ENCODE measurements around the gene UNC119. TPM values are rescaled to one million over a fixed set of nuclear protein-coding genes. Genes with fewer than 3 reads are reported as not detected.

Gene UNC119
- total and polyA plus RNA-seq, 2 experiments from 2014 or later = 39.0 to 78.4 TPM

- TF ChIP-seq ZNF462 (CRISPR knock-in tag; IDR thresholded peaks at IDR 0.05) (no peak), CREB1 (CRISPR knock-in tag; IDR thresholded peaks at IDR 0.05; ENCODE audit: low read depth) (no peak), STAT1 (IDR thresholded peaks at IDR 0.05; ENCODE audit: unreplicated experiment) (no peak), EZH2 (IDR thresholded peaks at IDR 0.05; ENCODE audit: low read depth, unreplicated experiment) (no peak), ZNF331 (CRISPR knock-in tag; IDR thresholded peaks at IDR 0.05; ENCODE audit: low read depth) (no peak), POLR2AphosphoS5 (IDR thresholded peaks at IDR 0.05; ENCODE audit: low read depth) (no peak), JUNB (IDR thresholded peaks at IDR 0.05; ENCODE audit: unreplicated experiment) (no peak)
Observed at GRCh38 chr17:28554565-28554964, 2.1 kb upstream of the UNC119 start (continued).

GRCh38 chr17:28553000-28553505, 629 bp upstream of the UNC119 start:
- DNase-seq (ENCODE audit: low spot score) = no peak
- H3K4me1 Mint-ChIP-seq = peaks cover 20% of the 10 kb centered on the region
- H3K36me3 Mint-ChIP-seq (ENCODE audit: low read depth) = peaks cover 31% of the 10 kb centered on the region
- Histone ChIP-seq H3K4me2 (peak overlapping the region; percentile 94), H3K79me2 (replicated peaks; ENCODE audit: insufficient read depth) (peaks cover 8% of the 10 kb centered on the region), H3K27me3 (ENCODE audit: insufficient read depth) (no peaks in the 10 kb centered on the region), H4K20me1 (replicated peaks; ENCODE audit: insufficient read depth) (no peaks in the 10 kb centered on the region; the same call in 1 of the 2 replicates), H3K4me3 (peak overlapping the region; percentile 92), H3K9me2 (ENCODE audit: insufficient read depth) (no peaks in the 10 kb centered on the region), H3K27ac (ENCODE audit: low read depth) (no peak overlapping the region), H3K4me1 (ENCODE audit: insufficient read depth) (peaks cover 15% of the 10 kb centered on the region; the same call in 1 of the 2 replicates), H3K36me3 (ENCODE audit: insufficient read depth) (peaks cover 21% of the 10 kb centered on the region; the same call in 1 of the 2 replicates), H2AFZ (no peak overlapping the region), H3F3A (replicated peaks; ENCODE audit: low read depth) (no peaks in the 10 kb centered on the region)
- H3K4me3 Mint-ChIP-seq = peak overlapping the region; percentile 91
- no peaks in the 10 kb centered on the region; the same call in 2 of the 3 replicates for H3K9me3 Mint-ChIP-seq
- H3K27me3 Mint-ChIP-seq (ENCODE audit: insufficient read depth, low read depth, poor library complexity) = peaks cover 18% of the 10 kb centered on the region
- ATAC-seq = no peak
- peak overlapping the region; percentile 23; the same call in 1 of the 2 replicates for H3K27ac Mint-ChIP-seq
- TF ChIP-seq EZH2 (IDR thresholded peaks at IDR 0.05; ENCODE audit: low read depth, unreplicated experiment) (no peak), ZNF331 (CRISPR knock-in tag; IDR thresholded peaks at IDR 0.05; ENCODE audit: low read depth) (no peak), NANOG (IDR thresholded peaks at IDR 0.05; ENCODE audit: borderline replicate concordance) (no peak), JUNB (IDR thresholded peaks at IDR 0.05; ENCODE audit: unreplicated experiment) (no peak), ZNF462 (CRISPR knock-in tag; IDR thresholded peaks at IDR 0.05) (no peak)

All from GM23338 (cell line).